NB4 (cell line): ENCODE results near the gene GREB1.

Experiments
- DNase-seq: peaks from one replicate; pipeline ENCODE4 v3.0.0; 2010; ENCODE audit warnings: low read depth
- H3K4me3 ChIP-seq: one replicate; pipeline ENCODE4 v1.5.1; 2011; ENCODE audit warnings: mild to moderate bottlenecking, low read depth, low read length, moderate library complexity
- CTCF ChIP-seq: IDR thresholded peaks from one replicate; pipeline ENCODE4 v1.5.1; 2012; ENCODE audit warnings: low read depth, low read length
- MYC ChIP-seq: IDR thresholded peaks from 2 replicates; pipeline ENCODE4 v1.6.1; 2011; ENCODE audit warnings: low read depth, low read length
- POLR2A ChIP-seq: IDR thresholded peaks from 2 replicates; pipeline ENCODE4 v1.6.1; 2011; ENCODE audit warnings: mild to moderate bottlenecking; ENCODE audit not compliant: insufficient read length; ENCODE audit errors: extremely low read depth
- TF ChIP-seq, protein P1 (sequence below): IDR thresholded peaks from 2 replicates; pipeline ENCODE4 v1.6.1; 2011; ENCODE audit warnings: low read depth, low read length

The GREB1 gene

DNA sequence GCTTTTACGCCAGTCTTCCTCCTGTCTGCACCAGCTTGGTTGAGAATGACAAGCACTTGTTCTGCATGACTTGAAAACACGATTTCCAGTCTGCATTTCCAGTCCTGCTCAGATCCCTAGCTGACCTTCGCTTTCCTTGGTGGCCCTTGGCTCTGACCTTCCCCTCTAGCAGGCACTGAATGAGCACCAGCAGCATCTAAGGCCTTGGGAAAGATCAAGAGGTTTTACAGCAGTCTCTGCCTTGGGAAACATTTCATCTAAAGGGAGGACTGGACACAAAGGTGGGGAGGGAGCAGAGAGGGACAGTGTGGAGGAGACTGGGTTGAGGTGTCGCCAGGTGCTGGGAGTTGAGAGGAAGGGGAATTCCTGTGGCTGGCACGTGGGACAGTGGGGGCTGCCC is 105.7 kb downstream of the GREB1 start:
- no peak for TF ChIP-seq CTCF
- TF ChIP-seq MYC: no peak
- TF ChIP-seq, protein P1, sequence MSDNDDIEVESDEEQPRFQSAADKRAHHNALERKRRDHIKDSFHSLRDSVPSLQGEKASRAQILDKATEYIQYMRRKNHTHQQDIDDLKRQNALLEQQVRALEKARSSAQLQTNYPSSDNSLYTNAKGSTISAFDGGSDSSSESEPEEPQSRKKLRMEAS: no peak
- no peak for TF ChIP-seq POLR2A
- no peak overlapping the region for H3K4me3 ChIP-seq
- DNase-seq: no peak

- no peak for DNase-seq
- TF ChIP-seq, protein P1: no peak
- TF ChIP-seq POLR2A (no peak), CTCF (no peak), MYC (no peak)
These were observed 106.3 kb downstream of the GREB1 start for GRCh38 chr2:11640132-11640531.

GRCh38 chr2:11642972-11643371 is 109.1 kb downstream of the GREB1 start:
- no peak for DNase-seq
- no peak for TF ChIP-seq CTCF
- TF ChIP-seq, protein P1: no peak
- H3K4me3 ChIP-seq: no peak overlapping the region

More at GRCh38 chr2:11640132-11640531, 106.3 kb downstream of the GREB1 start:
- no peak overlapping the region for H3K4me3 ChIP-seq

DNA sequence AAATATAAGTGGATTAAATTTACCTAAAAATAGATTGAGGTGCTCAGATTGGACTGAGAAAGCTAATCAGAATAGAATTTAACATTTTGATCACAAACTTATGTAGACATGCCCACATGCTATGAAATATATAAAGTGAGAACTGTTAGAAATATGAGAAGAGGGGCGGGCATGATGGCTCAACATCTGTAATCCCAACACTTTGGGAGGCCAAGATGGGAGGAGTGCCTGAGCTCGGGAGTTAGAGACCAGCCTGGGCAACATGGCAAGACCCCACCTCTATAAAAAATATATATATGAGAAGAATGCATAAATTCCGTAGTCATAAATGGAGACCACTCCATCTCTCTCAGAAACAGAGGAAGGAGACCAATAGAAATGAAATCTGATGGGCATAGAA is 110.4 kb downstream of the GREB1 start:
- H3K4me3 ChIP-seq: no peak overlapping the region
- TF ChIP-seq POLR2A: no peak
- TF ChIP-seq, protein P1: no peak
- no peak for TF ChIP-seq CTCF
- no peak for TF ChIP-seq MYC
- no peak for DNase-seq

- no peak for TF ChIP-seq CTCF
- no peak for TF ChIP-seq MYC
- TF ChIP-seq, protein P1: no peak
- no peak for TF ChIP-seq POLR2A
- no peak for DNase-seq
- no peak overlapping the region for H3K4me3 ChIP-seq
These were observed 112.7 kb downstream of the GREB1 start for GRCh38 chr2:11646530-11646929.
